Progenitor cell of endocrine pancreas (in vitro differentiated cells): ENCODE measurements around the gene GGT5. TPM values are rescaled to one million over a fixed set of nuclear protein-coding genes. Genes with fewer than 3 reads are reported as not detected.
"Not testable (repeated sequence)": the region's sequence is repeated elsewhere in the genome, so short reads cannot be mapped to it uniquely, and the experiment has no call there.

Source experiments
- DNase-seq: peaks from one replicate; pipeline ENCODE4 v3.0.0; 2021; ENCODE audit warnings: low spot score; ENCODE audit not compliant: unreplicated experiment
- H3K27ac Mint-ChIP-seq: 2 replicates; pipeline ENCODE4 v1.8.0; 2021; ENCODE audit warnings: mild to moderate bottlenecking, moderate library complexity, mixed read lengths
- H3K27me3 Mint-ChIP-seq: 2 replicates; pipeline ENCODE4 v1.8.0; 2021; ENCODE audit warnings: mixed read lengths
- H3K36me3 Mint-ChIP-seq: 2 replicates; pipeline ENCODE4 v1.8.0; 2022; ENCODE audit warnings: mixed read lengths; ENCODE audit not compliant: insufficient read depth
- H3K4me1 Mint-ChIP-seq: 2 replicates; pipeline ENCODE4 v1.8.0; 2021; ENCODE audit warnings: low read depth, mixed read lengths
- H3K4me3 Mint-ChIP-seq: 2 replicates; pipeline ENCODE4 v1.8.0; 2021; ENCODE audit warnings: low read depth, mild to moderate bottlenecking, moderate library complexity, mixed read lengths
- H3K9me3 Mint-ChIP-seq: 2 replicates; pipeline ENCODE4 v1.8.0; 2021; ENCODE audit warnings: low read depth, mixed read lengths
- CTCF ChIP-seq: fragments of 200-600 bp; sonication (generic); IDR thresholded peaks from one replicate; pipeline ENCODE4 v1.5.0; 2021; ENCODE audit warnings: antibody characterized with exemption, mild to moderate bottlenecking; ENCODE audit not compliant: unreplicated experiment
- total RNA-seq: library from RNA; stranded (reverse); gene quantifications from 2 replicates; pipeline ENCODE4 v1.2.1, GENCODE V29; 2021

GGT5 gene
- total RNA-seq, 1 donor from 2014 or later: not detected

GRCh38 chr22:24185501-24186351 lies 59.2 kb downstream of the GGT5 start:
- no peaks in the 10 kb centered on the region for H3K9me3 Mint-ChIP-seq
- no peaks in the 10 kb centered on the region for H3K36me3 Mint-ChIP-seq
- no peaks in the 10 kb centered on the region for H3K4me1 Mint-ChIP-seq
- TF ChIP-seq CTCF: no peak
- H3K27ac Mint-ChIP-seq: no peak overlapping the region
- H3K4me3 Mint-ChIP-seq: no peak overlapping the region
- no peaks in the 10 kb centered on the region for H3K27me3 Mint-ChIP-seq
- DNase-seq: no peak

- Mint-ChIP-seq H3K27me3 (no peaks in the 10 kb centered on the region), H3K9me3 (no peaks in the 10 kb centered on the region), H3K4me1 (no peaks in the 10 kb centered on the region), H3K4me3 (no peak overlapping the region), H3K36me3 (no peaks in the 10 kb centered on the region), H3K27ac (no peak overlapping the region)
- no peak for TF ChIP-seq CTCF
- no peak for DNase-seq
Measured at GRCh38 chr22:24185001-24185500, 59.8 kb downstream of the GGT5 start.

- no peak for DNase-seq
- no peaks in the 10 kb centered on the region for H3K36me3 Mint-ChIP-seq
- no peak for TF ChIP-seq CTCF
- H3K4me1 Mint-ChIP-seq: no peaks in the 10 kb centered on the region
- H3K9me3 Mint-ChIP-seq: no peaks in the 10 kb centered on the region
- H3K4me3 Mint-ChIP-seq: no peak overlapping the region
- H3K27me3 Mint-ChIP-seq: no peaks in the 10 kb centered on the region
- H3K27ac Mint-ChIP-seq: no peak overlapping the region
Measured at GRCh38 chr22:24184057-24184798, 60.7 kb downstream of the GGT5 start.

- no peak overlapping the region for H3K27ac Mint-ChIP-seq
Measured at GRCh38 chr22:24183321-24184031, 61.4 kb downstream of the GGT5 start.

GRCh38 chr22:24182900-24183246 lies 62.0 kb downstream of the GGT5 start:
- H3K4me3 Mint-ChIP-seq, H3K9me3 Mint-ChIP-seq, H3K36me3 Mint-ChIP-seq, H3K27ac Mint-ChIP-seq, DNase-seq, H3K27me3 Mint-ChIP-seq, H3K4me1 Mint-ChIP-seq: not testable (repeated sequence)

More at GRCh38 chr22:24183321-24184031, 61.4 kb downstream of the GGT5 start:
- no peaks in the 10 kb centered on the region for H3K9me3 Mint-ChIP-seq
- no peak for DNase-seq
- no peak for TF ChIP-seq CTCF
- H3K36me3 Mint-ChIP-seq: no peaks in the 10 kb centered on the region
- no peaks in the 10 kb centered on the region for H3K4me1 Mint-ChIP-seq
- no peak overlapping the region for H3K4me3 Mint-ChIP-seq
- H3K27me3 Mint-ChIP-seq: no peaks in the 10 kb centered on the region
